C4-2B (cell line): ENCODE results near the gene EIF4H.

Source experiments
- ZFX ChIP-seq: fragments of 450-650 bp; IDR thresholded peaks from 2 replicates; pipeline ENCODE4 v1.6.1; 2017
- TF ChIP-seq, protein P1 (sequence below): fragments of 450-650 bp; conservative IDR thresholded peaks from 2 replicates; pipeline ENCODE4 v1.5.1; 2017; ENCODE audit warnings: mild to moderate bottlenecking

DNA sequence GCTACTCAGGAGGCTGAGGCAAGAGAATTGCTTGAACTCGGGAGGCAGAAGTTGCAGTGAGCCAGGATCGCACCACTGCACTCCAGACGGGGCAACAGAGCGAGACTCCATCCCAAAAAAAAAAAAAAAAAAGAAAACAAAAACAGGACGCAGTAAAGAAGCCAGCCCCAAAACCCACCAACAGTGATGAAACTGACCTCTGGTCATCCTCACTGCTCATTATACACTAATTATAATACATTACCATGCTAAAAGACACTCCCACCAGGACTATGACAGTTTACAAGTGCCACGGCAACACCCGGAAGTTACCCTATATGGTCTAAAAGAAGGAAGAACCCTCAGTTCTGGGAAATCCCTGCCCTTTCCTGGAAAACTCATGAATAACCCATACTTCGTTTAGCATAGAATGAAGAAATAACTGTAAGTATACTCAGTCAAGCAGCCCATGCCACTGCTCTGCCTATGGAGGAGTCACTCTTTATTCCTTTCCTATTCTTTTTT, 40.0 kb upstream of the EIF4H start:
- TF ChIP-seq, protein P1, sequence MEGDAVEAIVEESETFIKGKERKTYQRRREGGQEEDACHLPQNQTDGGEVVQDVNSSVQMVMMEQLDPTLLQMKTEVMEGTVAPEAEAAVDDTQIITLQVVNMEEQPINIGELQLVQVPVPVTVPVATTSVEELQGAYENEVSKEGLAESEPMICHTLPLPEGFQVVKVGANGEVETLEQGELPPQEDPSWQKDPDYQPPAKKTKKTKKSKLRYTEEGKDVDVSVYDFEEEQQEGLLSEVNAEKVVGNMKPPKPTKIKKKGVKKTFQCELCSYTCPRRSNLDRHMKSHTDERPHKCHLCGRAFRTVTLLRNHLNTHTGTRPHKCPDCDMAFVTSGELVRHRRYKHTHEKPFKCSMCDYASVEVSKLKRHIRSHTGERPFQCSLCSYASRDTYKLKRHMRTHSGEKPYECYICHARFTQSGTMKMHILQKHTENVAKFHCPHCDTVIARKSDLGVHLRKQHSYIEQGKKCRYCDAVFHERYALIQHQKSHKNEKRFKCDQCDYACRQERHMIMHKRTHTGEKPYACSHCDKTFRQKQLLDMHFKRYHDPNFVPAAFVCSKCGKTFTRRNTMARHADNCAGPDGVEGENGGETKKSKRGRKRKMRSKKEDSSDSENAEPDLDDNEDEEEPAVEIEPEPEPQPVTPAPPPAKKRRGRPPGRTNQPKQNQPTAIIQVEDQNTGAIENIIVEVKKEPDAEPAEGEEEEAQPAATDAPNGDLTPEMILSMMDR, result no peak
- TF ChIP-seq ZFX, result no peak
